ENCODE measurements around the gene ERC2. TPM values are rescaled to one million over a fixed set of nuclear protein-coding genes. Genes with fewer than 3 reads are reported as not detected.

The ERC2 gene
- total and polyA plus RNA-seq, 2 of the 8 experiments (the other 6 are each of a cell fraction or from before 2014, with no cell fraction given) = 16.4 to 22.8 TPM

DNA sequence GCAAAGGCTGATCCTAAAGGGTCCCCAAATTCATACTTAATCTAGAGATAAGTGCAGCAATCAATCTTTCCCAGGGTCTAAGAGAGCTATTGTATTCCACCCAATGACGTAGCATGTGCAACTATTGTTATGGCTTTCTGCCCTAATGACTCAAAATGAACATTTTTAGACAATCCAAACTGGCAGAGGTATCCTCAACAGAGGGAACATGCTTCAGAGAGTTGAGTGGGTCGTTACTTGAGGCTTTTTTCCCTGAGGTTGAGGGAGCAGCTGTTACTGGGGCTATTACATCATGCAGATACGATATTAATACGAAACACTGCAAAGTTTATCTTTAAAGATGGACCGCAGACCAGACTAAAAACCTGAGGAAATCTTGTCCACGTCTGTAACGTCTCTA is 702.9 kb downstream of the ERC2 start (continued):
- TF ChIP-seq, protein P1, sequence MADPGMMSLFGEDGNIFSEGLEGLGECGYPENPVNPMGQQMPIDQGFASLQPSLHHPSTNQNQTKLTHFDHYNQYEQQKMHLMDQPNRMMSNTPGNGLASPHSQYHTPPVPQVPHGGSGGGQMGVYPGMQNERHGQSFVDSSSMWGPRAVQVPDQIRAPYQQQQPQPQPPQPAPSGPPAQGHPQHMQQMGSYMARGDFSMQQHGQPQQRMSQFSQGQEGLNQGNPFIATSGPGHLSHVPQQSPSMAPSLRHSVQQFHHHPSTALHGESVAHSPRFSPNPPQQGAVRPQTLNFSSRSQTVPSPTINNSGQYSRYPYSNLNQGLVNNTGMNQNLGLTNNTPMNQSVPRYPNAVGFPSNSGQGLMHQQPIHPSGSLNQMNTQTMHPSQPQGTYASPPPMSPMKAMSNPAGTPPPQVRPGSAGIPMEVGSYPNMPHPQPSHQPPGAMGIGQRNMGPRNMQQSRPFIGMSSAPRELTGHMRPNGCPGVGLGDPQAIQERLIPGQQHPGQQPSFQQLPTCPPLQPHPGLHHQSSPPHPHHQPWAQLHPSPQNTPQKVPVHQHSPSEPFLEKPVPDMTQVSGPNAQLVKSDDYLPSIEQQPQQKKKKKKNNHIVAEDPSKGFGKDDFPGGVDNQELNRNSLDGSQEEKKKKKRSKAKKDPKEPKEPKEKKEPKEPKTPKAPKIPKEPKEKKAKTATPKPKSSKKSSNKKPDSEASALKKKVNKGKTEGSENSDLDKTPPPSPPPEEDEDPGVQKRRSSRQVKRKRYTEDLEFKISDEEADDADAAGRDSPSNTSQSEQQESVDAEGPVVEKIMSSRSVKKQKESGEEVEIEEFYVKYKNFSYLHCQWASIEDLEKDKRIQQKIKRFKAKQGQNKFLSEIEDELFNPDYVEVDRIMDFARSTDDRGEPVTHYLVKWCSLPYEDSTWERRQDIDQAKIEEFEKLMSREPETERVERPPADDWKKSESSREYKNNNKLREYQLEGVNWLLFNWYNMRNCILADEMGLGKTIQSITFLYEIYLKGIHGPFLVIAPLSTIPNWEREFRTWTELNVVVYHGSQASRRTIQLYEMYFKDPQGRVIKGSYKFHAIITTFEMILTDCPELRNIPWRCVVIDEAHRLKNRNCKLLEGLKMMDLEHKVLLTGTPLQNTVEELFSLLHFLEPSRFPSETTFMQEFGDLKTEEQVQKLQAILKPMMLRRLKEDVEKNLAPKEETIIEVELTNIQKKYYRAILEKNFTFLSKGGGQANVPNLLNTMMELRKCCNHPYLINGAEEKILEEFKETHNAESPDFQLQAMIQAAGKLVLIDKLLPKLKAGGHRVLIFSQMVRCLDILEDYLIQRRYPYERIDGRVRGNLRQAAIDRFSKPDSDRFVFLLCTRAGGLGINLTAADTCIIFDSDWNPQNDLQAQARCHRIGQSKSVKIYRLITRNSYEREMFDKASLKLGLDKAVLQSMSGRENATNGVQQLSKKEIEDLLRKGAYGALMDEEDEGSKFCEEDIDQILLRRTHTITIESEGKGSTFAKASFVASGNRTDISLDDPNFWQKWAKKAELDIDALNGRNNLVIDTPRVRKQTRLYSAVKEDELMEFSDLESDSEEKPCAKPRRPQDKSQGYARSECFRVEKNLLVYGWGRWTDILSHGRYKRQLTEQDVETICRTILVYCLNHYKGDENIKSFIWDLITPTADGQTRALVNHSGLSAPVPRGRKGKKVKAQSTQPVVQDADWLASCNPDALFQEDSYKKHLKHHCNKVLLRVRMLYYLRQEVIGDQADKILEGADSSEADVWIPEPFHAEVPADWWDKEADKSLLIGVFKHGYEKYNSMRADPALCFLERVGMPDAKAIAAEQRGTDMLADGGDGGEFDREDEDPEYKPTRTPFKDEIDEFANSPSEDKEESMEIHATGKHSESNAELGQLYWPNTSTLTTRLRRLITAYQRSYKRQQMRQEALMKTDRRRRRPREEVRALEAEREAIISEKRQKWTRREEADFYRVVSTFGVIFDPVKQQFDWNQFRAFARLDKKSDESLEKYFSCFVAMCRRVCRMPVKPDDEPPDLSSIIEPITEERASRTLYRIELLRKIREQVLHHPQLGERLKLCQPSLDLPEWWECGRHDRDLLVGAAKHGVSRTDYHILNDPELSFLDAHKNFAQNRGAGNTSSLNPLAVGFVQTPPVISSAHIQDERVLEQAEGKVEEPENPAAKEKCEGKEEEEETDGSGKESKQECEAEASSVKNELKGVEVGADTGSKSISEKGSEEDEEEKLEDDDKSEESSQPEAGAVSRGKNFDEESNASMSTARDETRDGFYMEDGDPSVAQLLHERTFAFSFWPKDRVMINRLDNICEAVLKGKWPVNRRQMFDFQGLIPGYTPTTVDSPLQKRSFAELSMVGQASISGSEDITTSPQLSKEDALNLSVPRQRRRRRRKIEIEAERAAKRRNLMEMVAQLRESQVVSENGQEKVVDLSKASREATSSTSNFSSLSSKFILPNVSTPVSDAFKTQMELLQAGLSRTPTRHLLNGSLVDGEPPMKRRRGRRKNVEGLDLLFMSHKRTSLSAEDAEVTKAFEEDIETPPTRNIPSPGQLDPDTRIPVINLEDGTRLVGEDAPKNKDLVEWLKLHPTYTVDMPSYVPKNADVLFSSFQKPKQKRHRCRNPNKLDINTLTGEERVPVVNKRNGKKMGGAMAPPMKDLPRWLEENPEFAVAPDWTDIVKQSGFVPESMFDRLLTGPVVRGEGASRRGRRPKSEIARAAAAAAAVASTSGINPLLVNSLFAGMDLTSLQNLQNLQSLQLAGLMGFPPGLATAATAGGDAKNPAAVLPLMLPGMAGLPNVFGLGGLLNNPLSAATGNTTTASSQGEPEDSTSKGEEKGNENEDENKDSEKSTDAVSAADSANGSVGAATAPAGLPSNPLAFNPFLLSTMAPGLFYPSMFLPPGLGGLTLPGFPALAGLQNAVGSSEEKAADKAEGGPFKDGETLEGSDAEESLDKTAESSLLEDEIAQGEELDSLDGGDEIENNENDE (IDR thresholded peaks at IDR 0.05; ENCODE audit: insufficient replicate concordance, low read length) = no peak
- TF ChIP-seq CBX8 (IDR thresholded peaks at IDR 0.05; ENCODE audit: borderline replicate concordance, low read depth, low read length) (no peak), POLR2A (IDR thresholded peaks at IDR 0.05; ENCODE audit: control extremely low read depth in 1 of 2, low read depth in 2 of 2, low read length in 2 of 2) (no peak), RNF2 (IDR thresholded peaks at IDR 0.05; ENCODE audit: borderline replicate concordance, low read depth, low read length, missing control alignments, poor library complexity, severe bottlenecking) (no peak), GTF2F1 (IDR thresholded peaks at IDR 0.05; ENCODE audit: borderline replicate concordance, low read depth, low read length) (no peak), KDM4A (IDR thresholded peaks at IDR 0.05; ENCODE audit: low read depth, low read length, severe bottlenecking) (no peak), SAP30 (IDR thresholded peaks at IDR 0.05; ENCODE audit: insufficient read depth, insufficient replicate concordance, low read length) (no peak), CTBP2 (IDR thresholded peaks at IDR 0.05; ENCODE audit: borderline replicate concordance, insufficient read depth, insufficient read length, low read length) (no peak)

Data from H1 (cell line).